ENCODE measurements around the gene ALKBH7. TPM values are rescaled to one million over a fixed set of nuclear protein-coding genes. Genes with fewer than 3 reads are reported as not detected.
"Not testable (repeated sequence)": the region's sequence is repeated elsewhere in the genome, so short reads cannot be mapped to it uniquely, and the experiment has no call there.

Gene ALKBH7
- total and polyA plus RNA-seq, 2 donors, result 62.9 to 66.5 TPM

DNA sequence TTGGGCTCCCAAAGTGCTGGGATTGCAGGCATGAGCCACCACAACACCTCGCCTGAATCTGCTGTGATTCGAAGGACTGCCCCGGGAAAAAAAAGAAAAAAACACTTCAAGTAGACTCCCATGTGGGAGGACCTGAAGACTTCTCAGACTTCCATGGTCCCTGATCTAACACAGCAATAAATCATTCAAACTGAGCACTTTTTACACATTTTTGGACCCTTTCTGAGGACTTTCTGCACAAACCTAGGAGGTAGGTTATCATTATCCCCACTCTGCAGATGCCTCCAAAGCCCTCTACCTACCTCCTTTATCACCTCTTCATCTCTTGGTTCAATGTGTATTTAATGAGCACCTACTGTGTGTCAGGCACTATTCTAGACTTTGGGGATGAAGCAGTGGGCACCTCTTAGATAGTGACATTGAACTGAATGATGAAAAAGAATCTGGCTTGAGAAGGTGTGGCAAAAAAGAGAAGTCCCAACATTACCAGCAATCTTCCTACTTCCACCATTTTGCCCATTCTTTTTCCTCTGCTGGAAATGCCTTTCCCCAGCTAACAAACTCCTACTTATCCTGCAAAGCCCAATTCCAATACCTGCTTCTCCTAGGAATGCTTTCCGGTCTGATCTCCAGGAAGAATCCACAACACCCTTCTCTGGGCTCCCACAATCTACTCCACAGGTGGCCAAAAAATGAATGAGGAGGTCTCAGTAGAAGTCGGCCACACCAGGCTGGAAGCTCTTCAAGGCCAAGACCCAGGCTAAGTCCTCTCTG, 12.8 kb upstream of the ALKBH7 start:
- 96% methylated on average over 5 of the region's 5 CpGs for WGBS

DNA sequence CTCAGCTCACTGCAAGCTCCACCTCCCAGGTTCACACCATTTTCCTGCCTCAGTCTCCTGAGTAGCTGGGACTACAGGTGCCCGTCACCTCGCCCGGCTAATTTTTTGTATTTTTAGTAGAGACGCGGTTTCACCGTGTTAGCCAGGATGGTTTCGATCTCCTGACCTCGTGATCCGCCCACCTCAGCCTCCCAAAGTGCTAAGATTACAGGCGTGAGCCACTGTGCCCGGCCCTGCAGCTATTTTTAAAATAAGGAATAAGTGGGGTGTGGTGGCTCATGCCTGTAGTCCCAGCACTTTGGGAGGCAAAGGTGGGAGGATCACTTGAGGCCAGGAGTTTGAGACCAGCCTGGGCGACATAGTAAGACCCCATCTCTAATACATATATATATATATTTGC, 12.1 kb upstream of the ALKBH7 start:
- H3K9me3 ChIP-seq (ENCODE audit: control insufficient read depth in 2 of 2, insufficient read depth in 1 of 2, low read length in 1 of 2); DNase-seq (ENCODE audit: low read depth in 6 of 9, low spot score in 9 of 9); H3K27ac ChIP-seq (ENCODE audit: low read depth in 1 of 2, low read length in 1 of 2); H3K27me3 ChIP-seq (ENCODE audit: control insufficient read depth in 2 of 2, insufficient read depth in 1 of 2, low read length in 1 of 2); H3K4me3 ChIP-seq (ENCODE audit: low read length in 2 of 2): not testable (repeated sequence)
- Histone ChIP-seq H3K36me3 (ENCODE audit: control insufficient read depth in 2 of 2, insufficient read depth in 2 of 2, low read length in 1 of 2) (peaks cover 14 to 18% of the 10 kb centered on the region in 2 donors), H3K4me1 (ENCODE audit: control insufficient read depth in 2 of 2, insufficient read depth in 2 of 2, low read length in 2 of 2) (peaks cover 3 to 21% of the 10 kb centered on the region in 2 donors)
- WGBS, result 97% methylated on average over 12 of the region's 12 CpGs

More for the DNA sequence above, 12.8 kb upstream of the ALKBH7 start:
- Histone ChIP-seq H3K27me3 (ENCODE audit: control insufficient read depth in 2 of 2, insufficient read depth in 1 of 2, low read length in 1 of 2) (no peaks in the 10 kb centered on the region), H3K27ac (ENCODE audit: low read depth in 1 of 2, low read length in 1 of 2) (no peak overlapping the region), H3K36me3 (ENCODE audit: control insufficient read depth in 2 of 2, insufficient read depth in 2 of 2, low read length in 1 of 2) (peaks cover 7 to 11% of the 10 kb centered on the region in 2 donors), H3K9me3 (ENCODE audit: control insufficient read depth in 2 of 2, insufficient read depth in 1 of 2, low read length in 1 of 2) (peaks cover 0 to 9% of the 10 kb centered on the region in 2 donors), H3K4me3 (ENCODE audit: low read length in 2 of 2) (no peak overlapping the region), H3K4me1 (ENCODE audit: control insufficient read depth in 2 of 2, insufficient read depth in 2 of 2, low read length in 2 of 2) (peaks cover 3 to 21% of the 10 kb centered on the region in 2 donors)
- no peak for DNase-seq (ENCODE audit: low read depth in 6 of 9, low spot score in 9 of 9)

- DNase-seq (ENCODE audit: low read depth in 6 of 9, low spot score in 9 of 9); H3K27me3 ChIP-seq (ENCODE audit: control insufficient read depth in 2 of 2, insufficient read depth in 1 of 2, low read length in 1 of 2); H3K9me3 ChIP-seq (ENCODE audit: control insufficient read depth in 2 of 2, insufficient read depth in 1 of 2, low read length in 1 of 2): not testable (repeated sequence)
- H3K4me1 ChIP-seq (ENCODE audit: control insufficient read depth in 2 of 2, insufficient read depth in 2 of 2, low read length in 2 of 2), result peaks cover 3 to 21% of the 10 kb centered on the region in 2 donors
- H3K27ac ChIP-seq (ENCODE audit: low read depth in 1 of 2, low read length in 1 of 2), result peak overlapping the region in 1 of 2 donors; percentile 7
- peak overlapping the region; percentile 93 to 96 for H3K4me3 ChIP-seq (ENCODE audit: low read length in 2 of 2)
- WGBS, result 97% methylated on average over 10 of the region's 10 CpGs
- H3K36me3 ChIP-seq (ENCODE audit: control insufficient read depth in 2 of 2, insufficient read depth in 2 of 2, low read length in 1 of 2), result peaks cover 18 to 22% of the 10 kb centered on the region in 2 donors
These were observed 11.8 kb upstream of the ALKBH7 start for GRCh38 chr19:6360857-6361216.

GRCh38 chr19:6362027-6362350, 10.6 kb upstream of the ALKBH7 start:
- Histone ChIP-seq H3K27me3 (ENCODE audit: control insufficient read depth in 2 of 2, insufficient read depth in 1 of 2, low read length in 1 of 2) (no peaks in the 10 kb centered on the region), H3K9me3 (ENCODE audit: control insufficient read depth in 2 of 2, insufficient read depth in 1 of 2, low read length in 1 of 2) (peaks cover 0 to 9% of the 10 kb centered on the region in 2 donors), H3K27ac (ENCODE audit: low read depth in 1 of 2, low read length in 1 of 2) (peak overlapping the region; percentile 94 to 98), H3K4me1 (ENCODE audit: control insufficient read depth in 2 of 2, insufficient read depth in 2 of 2, low read length in 2 of 2) (peaks cover 3 to 21% of the 10 kb centered on the region in 2 donors), H3K36me3 (ENCODE audit: control insufficient read depth in 2 of 2, insufficient read depth in 2 of 2, low read length in 1 of 2) (peaks cover 29 to 34% of the 10 kb centered on the region in 2 donors), H3K4me3 (ENCODE audit: low read length in 2 of 2) (peak overlapping the region; percentile 93 to 96)
- 2% methylated on average over 7 of the region's 7 CpGs for WGBS
- peak in 6 of 9 donors; percentile 8 to 54 (median 18) for DNase-seq (ENCODE audit: low read depth in 6 of 9, low spot score in 9 of 9)

- Histone ChIP-seq H3K36me3 (ENCODE audit: control insufficient read depth in 2 of 2, insufficient read depth in 2 of 2, low read length in 1 of 2) (peaks cover 33 to 37% of the 10 kb centered on the region in 2 donors), H3K4me3 (ENCODE audit: low read length in 2 of 2) (peak overlapping the region; percentile 93 to 96), H3K4me1 (ENCODE audit: control insufficient read depth in 2 of 2, insufficient read depth in 2 of 2, low read length in 2 of 2) (peaks cover 3 to 21% of the 10 kb centered on the region in 2 donors), H3K9me3 (ENCODE audit: control insufficient read depth in 2 of 2, insufficient read depth in 1 of 2, low read length in 1 of 2) (peaks cover 0 to 9% of the 10 kb centered on the region in 2 donors), H3K27ac (ENCODE audit: low read depth in 1 of 2, low read length in 1 of 2) (peak overlapping the region; percentile 94 to 98), H3K27me3 (ENCODE audit: control insufficient read depth in 2 of 2, insufficient read depth in 1 of 2, low read length in 1 of 2) (no peaks in the 10 kb centered on the region)
- peak; percentile 30 to 79 (median 52) for DNase-seq (ENCODE audit: low read depth in 6 of 9, low spot score in 9 of 9)
- 2% methylated on average over 11 of the region's 11 CpGs for WGBS
These were observed 10.2 kb upstream of the ALKBH7 start for GRCh38 chr19:6362351-6362801.

DNA sequence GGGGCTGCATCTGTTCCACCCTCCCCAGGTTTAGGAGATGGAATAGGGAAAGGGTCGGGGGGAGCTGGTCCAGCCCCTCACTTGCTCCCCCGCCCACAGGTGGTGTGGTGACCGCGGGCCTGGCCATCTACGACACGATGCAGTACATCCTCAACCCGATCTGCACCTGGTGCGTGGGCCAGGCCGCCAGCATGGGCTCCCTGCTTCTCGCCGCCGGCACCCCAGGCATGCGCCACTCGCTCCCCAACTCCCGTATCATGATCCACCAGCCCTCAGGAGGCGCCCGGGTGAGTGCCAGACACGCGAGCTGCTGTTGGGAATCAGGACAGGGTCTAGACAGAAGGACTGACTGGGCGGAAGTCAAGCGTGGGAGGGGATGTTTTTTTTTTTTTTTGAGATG, 8.2 kb upstream of the ALKBH7 start:
- no peaks in the 10 kb centered on the region for H3K27me3 ChIP-seq (ENCODE audit: control insufficient read depth in 2 of 2, insufficient read depth in 1 of 2, low read length in 1 of 2)
- peaks cover 3 to 21% of the 10 kb centered on the region in 2 donors for H3K4me1 ChIP-seq (ENCODE audit: control insufficient read depth in 2 of 2, insufficient read depth in 2 of 2, low read length in 2 of 2)
- peaks cover 50 to 57% of the 10 kb centered on the region in 2 donors for H3K36me3 ChIP-seq (ENCODE audit: control insufficient read depth in 2 of 2, insufficient read depth in 2 of 2, low read length in 1 of 2)
- DNase-seq (ENCODE audit: low read depth in 6 of 9, low spot score in 9 of 9), result no peak
- WGBS, result 96% methylated on average over 21 of the region's 21 CpGs
- no peak overlapping the region for H3K27ac ChIP-seq (ENCODE audit: low read depth in 1 of 2, low read length in 1 of 2)
- H3K4me3 ChIP-seq (ENCODE audit: low read length in 2 of 2), result no peak overlapping the region
- H3K9me3 ChIP-seq (ENCODE audit: control insufficient read depth in 2 of 2, insufficient read depth in 1 of 2, low read length in 1 of 2), result peaks cover 0 to 9% of the 10 kb centered on the region in 2 donors

- Histone ChIP-seq H3K9me3 (ENCODE audit: control insufficient read depth in 2 of 2, insufficient read depth in 1 of 2, low read length in 1 of 2) (no peaks in the 10 kb centered on the region), H3K4me1 (ENCODE audit: control insufficient read depth in 2 of 2, insufficient read depth in 2 of 2, low read length in 2 of 2) (peaks cover 7 to 12% of the 10 kb centered on the region in 2 donors), H3K27me3 (ENCODE audit: control insufficient read depth in 2 of 2, insufficient read depth in 1 of 2, low read length in 1 of 2) (no peaks in the 10 kb centered on the region), H3K4me3 (ENCODE audit: low read length in 2 of 2) (peak overlapping the region; percentile 71 to 95), H3K27ac (ENCODE audit: low read depth in 1 of 2, low read length in 1 of 2) (peak overlapping the region; percentile 96 to 99), H3K36me3 (ENCODE audit: control insufficient read depth in 2 of 2, insufficient read depth in 2 of 2, low read length in 1 of 2) (peaks cover 23 to 38% of the 10 kb centered on the region in 2 donors)
- peak; percentile 87 to 99 (median 96) for DNase-seq (ENCODE audit: low read depth in 6 of 9, low spot score in 9 of 9)
- WGBS, result 2% methylated on average over 53 of the region's 53 CpGs
These were observed 660 bp downstream of the ALKBH7 start for GRCh38 chr19:6373096-6373812.

- H3K27me3 ChIP-seq (ENCODE audit: control insufficient read depth in 2 of 2, insufficient read depth in 1 of 2, low read length in 1 of 2), result no peaks in the 10 kb centered on the region
These were observed 1.2 kb downstream of the ALKBH7 start for GRCh38 chr19:6373813-6374108.

GRCh38 chr19:6374161-6374709, 1.6 kb downstream of the ALKBH7 start:
- DNase-seq (ENCODE audit: low read depth in 6 of 9, low spot score in 9 of 9), result no peak
- H3K4me3 ChIP-seq (ENCODE audit: low read length in 2 of 2), result no peak overlapping the region
- no peaks in the 10 kb centered on the region for H3K9me3 ChIP-seq (ENCODE audit: control insufficient read depth in 2 of 2, insufficient read depth in 1 of 2, low read length in 1 of 2)
- no peaks in the 10 kb centered on the region for H3K27me3 ChIP-seq (ENCODE audit: control insufficient read depth in 2 of 2, insufficient read depth in 1 of 2, low read length in 1 of 2)
- no peak overlapping the region for H3K27ac ChIP-seq (ENCODE audit: low read depth in 1 of 2, low read length in 1 of 2)
- peaks cover 7 to 12% of the 10 kb centered on the region in 2 donors for H3K4me1 ChIP-seq (ENCODE audit: control insufficient read depth in 2 of 2, insufficient read depth in 2 of 2, low read length in 2 of 2)
- 94% methylated on average over 29 of the region's 29 CpGs for WGBS
- H3K36me3 ChIP-seq (ENCODE audit: control insufficient read depth in 2 of 2, insufficient read depth in 2 of 2, low read length in 1 of 2), result peaks cover 14 to 37% of the 10 kb centered on the region in 2 donors

More at GRCh38 chr19:6373813-6374108, 1.2 kb downstream of the ALKBH7 start:
- 48% methylated on average over 5 of the region's 5 CpGs for WGBS
- Histone ChIP-seq H3K27ac (ENCODE audit: low read depth in 1 of 2, low read length in 1 of 2) (peak overlapping the region; percentile 43 to 62), H3K4me3 (ENCODE audit: low read length in 2 of 2) (peak overlapping the region; percentile 33 to 95), H3K4me1 (ENCODE audit: control insufficient read depth in 2 of 2, insufficient read depth in 2 of 2, low read length in 2 of 2) (peaks cover 7 to 12% of the 10 kb centered on the region in 2 donors), H3K36me3 (ENCODE audit: control insufficient read depth in 2 of 2, insufficient read depth in 2 of 2, low read length in 1 of 2) (peaks cover 18 to 37% of the 10 kb centered on the region in 2 donors), H3K9me3 (ENCODE audit: control insufficient read depth in 2 of 2, insufficient read depth in 1 of 2, low read length in 1 of 2) (no peaks in the 10 kb centered on the region)
- DNase-seq (ENCODE audit: low read depth in 6 of 9, low spot score in 9 of 9), result no peak

Measured in thymus (tissue), 11 donors.